Measurements from ENCODE around the gene TSC1. TPM values are rescaled to one million over a fixed set of nuclear protein-coding genes. Genes with fewer than 3 reads are reported as not detected.
"Not testable (repeated sequence)": the region's sequence is repeated elsewhere in the genome, so short reads cannot be mapped to it uniquely, and the experiment has no call there.

The TSC1 gene
- total RNA-seq, 1 donor from 2014 or later, result 16.8 TPM

DNA sequence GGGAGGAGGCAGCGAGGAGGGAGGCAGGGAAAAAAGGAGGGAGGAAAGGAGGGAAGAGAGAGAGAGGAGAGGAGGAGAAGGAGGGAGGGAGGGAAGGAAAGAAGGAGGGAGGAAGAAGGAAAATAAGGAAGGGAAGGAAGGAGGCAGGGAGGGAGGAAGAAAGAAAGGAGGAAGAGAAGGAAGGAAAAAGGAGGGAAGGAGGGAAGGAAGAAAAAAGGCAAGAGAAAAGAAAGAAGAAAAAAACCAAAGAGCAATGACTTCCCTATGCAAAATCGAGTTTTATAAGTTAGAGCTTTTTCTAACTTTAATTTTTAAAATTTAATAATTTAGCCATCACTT lies 33.7 kb upstream of the TSC1 start:
- no peak for ATAC-seq
- DNase-seq (ENCODE audit: low spot score), result no peak

DNA sequence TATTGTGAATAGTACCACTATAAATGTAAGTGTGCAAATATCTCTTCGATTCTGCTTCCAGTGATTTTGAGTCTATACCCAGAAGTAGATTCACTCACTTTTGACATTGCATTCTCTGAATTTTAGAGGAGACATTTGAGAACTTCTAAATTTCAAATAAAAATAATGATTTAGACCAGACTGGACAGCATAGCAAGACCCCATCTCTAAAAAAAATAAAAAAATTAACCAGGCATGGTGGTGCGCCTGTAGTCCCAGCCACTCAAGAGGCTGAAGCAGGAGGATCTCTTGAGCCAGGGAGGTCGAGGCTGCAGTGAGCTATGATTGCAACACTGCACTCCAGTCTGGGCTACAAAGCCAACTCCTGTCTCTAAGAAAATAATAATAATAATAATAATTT lies 32.2 kb upstream of the TSC1 start:
- ATAC-seq (no peak), DNase-seq (ENCODE audit: low spot score) (no peak)

GRCh38 chr9:132975961-132976360 lies 31.5 kb upstream of the TSC1 start:
- ATAC-seq, result no peak
- DNase-seq (ENCODE audit: low spot score), result no peak

GRCh38 chr9:132973713-132974112 lies 29.3 kb upstream of the TSC1 start:
- DNase-seq (ENCODE audit: low spot score) (no peak), ATAC-seq (no peak)

DNA sequence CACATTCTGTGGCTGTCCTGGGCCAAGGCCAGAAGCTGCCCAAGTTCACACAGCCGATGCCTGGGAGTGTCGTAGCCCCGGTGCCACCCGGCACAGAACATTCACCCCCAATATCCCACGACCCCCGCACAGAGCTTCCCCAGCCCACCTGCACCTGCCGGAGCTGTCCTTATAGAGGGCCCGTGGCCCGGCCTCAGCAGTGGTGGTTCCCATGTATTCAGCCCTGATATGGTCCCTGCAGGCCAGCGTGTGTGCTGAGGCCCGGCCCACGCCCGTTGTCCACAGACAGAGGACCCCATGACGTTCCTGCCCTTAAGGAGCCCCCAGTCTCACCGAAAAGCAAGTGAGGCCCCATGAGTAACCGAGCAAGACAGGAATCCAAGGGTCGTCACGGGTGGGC lies 28.8 kb upstream of the TSC1 start:
- no peak for DNase-seq (ENCODE audit: low spot score)
- no peak for ATAC-seq

- DNase-seq (ENCODE audit: low spot score) (no peak), ATAC-seq (no peak)
Measured at GRCh38 chr9:132970324-132971062, 26.1 kb upstream of the TSC1 start.

- ATAC-seq (no peak), DNase-seq (ENCODE audit: low spot score) (no peak)
Measured at GRCh38 chr9:132969783-132970182, 25.4 kb upstream of the TSC1 start.

GRCh38 chr9:132967908-132968307 lies 23.5 kb upstream of the TSC1 start:
- not testable (repeated sequence) for ATAC-seq; DNase-seq (ENCODE audit: low spot score)

DNA sequence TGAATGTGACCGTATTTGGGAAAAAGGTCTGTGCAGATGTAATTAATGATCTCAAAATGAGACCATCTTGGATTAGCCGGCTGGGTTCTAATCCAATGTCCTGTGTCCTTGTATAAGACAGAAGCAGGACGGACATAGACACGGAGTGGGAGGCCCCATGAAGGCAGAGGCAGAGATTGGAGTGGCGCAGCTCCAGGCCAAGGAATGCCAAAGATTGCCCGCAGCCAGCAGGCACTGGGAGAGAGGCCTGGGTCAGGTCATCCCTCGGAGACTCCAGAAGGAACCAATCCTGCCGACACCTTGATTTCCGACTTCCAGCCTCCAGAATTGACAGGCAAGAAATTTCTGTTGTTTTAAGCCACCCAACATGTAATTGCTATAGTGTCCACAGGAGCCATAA lies 21.1 kb upstream of the TSC1 start:
- no peak for ATAC-seq

DNA sequence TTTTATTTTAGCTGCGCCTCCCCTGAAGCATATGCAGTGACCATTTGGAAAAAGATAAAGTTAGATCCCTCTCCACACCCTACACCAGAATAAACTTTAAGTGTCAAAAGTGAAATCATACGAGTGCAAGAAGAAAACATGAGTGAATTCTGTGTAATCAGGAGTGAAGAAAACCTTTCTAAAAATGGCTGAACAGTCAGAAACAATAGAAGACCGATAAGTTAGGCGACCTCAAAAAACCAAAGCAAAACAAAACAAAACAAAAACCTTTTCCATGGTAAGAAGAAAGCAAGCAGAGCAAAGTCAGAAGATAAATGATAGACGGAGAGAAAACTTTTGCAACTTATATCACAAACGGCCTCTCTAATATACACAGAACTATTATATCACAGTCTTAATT lies 16.6 kb upstream of the TSC1 start:
- DNase-seq (ENCODE audit: low spot score), result no peak
- ATAC-seq, result no peak

More for the DNA sequence above, 21.1 kb upstream of the TSC1 start:
- no peak for DNase-seq (ENCODE audit: low spot score)

DNA sequence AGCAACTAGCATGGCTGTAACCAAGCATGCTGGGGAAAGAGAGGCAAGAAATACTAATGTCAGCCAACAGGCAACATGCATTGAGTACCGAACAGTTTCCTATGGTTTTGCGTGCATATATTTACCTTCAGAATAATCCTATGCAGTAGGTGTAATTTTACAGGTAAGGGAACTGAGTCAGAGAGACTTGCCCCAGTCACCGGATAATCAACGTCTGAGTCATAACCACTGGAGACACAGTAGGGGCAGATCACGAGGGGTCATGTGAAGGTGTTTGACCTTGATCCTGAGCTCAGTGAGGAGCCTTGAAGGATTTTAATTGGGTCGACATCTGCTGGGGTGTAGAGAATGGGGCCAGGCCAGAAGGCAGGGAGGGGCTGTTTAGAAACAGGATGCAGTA lies 13.4 kb upstream of the TSC1 start:
- no peak for DNase-seq (ENCODE audit: low spot score)
- no peak for ATAC-seq

DNA sequence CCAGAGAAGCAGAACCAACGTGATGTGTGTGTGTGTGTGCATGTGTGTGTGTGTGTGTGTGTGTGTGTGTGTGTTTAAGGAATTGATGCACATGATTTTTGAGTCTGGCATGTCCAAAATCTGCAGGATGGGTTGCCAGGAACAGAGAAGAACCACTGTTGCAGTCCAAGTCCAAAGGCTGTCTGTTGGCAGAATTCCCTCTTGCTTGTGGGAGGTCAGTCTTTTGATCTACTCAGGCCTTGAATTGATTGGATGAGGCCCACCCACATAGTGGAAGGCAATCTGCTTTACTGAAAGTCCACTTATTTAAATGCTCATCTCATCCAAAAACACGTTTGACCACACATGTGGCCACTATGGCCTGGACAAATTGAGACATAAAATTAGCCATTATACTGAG lies 11.4 kb upstream of the TSC1 start:
- DNase-seq (ENCODE audit: low spot score) (no peak), ATAC-seq (no peak)

GRCh38 chr9:132955123-132955522 lies 10.7 kb upstream of the TSC1 start:
- DNase-seq (ENCODE audit: low spot score) (no peak), ATAC-seq (no peak)

DNA sequence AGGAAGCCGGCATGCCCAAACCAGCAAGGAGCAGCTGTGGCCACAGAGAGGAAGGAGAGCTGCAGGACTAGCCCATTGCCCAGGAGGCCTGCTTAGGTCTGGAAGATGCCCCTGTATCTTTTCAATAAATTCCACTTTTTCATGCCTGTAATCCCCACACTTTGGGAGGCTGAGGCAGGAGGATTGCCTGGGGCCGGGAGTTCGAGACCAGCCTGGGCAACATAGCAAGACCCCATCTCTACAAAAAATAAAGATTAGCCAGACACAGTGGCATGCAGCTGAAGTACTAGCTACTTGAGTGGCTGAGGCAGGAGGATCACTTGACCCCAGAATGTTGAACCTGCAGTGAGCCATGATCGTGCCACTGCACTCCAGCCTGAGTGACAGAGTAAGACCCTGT lies 5.3 kb upstream of the TSC1 start:
- DNase-seq (ENCODE audit: low spot score), result no peak
- no peak for ATAC-seq

GRCh38 chr9:132948482-132949050 lies 4.2 kb upstream of the TSC1 start:
- DNase-seq (ENCODE audit: low spot score) (no peak), ATAC-seq (no peak)

DNA sequence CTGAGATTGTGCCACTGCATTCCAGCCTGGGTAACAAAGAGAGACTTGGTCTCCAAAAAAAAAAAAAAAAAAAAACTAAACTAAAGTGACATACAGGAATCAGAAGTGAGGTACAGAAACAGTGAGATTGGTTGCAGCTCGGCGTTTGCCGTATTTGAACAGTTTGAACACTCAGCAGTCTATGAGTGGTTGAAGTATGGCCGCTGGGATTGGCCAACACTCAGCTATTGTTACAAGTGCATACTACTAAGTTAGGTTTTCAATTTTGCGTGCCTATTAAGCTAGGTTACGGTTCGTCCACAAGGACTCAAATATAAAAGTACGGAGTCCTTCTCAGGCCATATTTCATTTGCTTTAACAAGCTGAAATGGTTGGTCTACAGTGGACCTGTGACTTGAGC lies 3.3 kb upstream of the TSC1 start:
- DNase-seq (ENCODE audit: low spot score) (no peak), ATAC-seq (no peak)

DNA sequence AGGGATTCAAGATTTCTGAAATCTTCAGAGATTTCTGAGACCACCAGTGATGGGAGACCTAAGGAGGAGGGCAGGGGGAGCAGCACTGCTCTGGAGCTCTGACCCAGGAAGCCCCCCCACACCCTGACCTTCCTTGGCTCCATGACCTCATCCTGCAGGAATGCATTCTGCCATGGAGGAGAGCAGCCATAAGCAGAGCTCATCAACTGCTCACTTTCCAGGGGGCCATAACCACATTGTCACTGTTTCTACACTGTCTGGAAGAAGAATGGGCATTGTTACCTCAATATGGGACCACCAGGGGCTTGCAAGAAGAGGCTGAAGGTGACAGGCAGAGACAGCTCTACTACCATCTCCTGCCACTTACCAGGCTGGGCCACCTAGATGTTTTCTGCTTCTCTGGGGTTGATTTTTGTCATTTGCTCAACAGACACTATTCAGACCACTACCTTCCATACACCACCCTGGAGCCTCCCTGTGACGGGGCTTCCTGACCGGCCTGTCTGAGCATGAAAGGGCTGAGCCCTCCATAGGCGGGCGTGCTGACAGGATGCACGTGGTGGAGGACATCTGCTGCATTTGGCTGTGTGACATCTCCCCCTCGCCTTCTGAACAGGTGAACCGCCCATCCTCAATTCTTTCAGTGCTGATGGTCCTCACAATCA lies 2.3 kb upstream of the TSC1 start:
- DNase-seq (ENCODE audit: low spot score) (no peak), ATAC-seq (no peak)

GRCh38 chr9:132946211-132946610 lies 1.8 kb upstream of the TSC1 start:
- ATAC-seq (no peak), DNase-seq (ENCODE audit: low spot score) (no peak)

DNA sequence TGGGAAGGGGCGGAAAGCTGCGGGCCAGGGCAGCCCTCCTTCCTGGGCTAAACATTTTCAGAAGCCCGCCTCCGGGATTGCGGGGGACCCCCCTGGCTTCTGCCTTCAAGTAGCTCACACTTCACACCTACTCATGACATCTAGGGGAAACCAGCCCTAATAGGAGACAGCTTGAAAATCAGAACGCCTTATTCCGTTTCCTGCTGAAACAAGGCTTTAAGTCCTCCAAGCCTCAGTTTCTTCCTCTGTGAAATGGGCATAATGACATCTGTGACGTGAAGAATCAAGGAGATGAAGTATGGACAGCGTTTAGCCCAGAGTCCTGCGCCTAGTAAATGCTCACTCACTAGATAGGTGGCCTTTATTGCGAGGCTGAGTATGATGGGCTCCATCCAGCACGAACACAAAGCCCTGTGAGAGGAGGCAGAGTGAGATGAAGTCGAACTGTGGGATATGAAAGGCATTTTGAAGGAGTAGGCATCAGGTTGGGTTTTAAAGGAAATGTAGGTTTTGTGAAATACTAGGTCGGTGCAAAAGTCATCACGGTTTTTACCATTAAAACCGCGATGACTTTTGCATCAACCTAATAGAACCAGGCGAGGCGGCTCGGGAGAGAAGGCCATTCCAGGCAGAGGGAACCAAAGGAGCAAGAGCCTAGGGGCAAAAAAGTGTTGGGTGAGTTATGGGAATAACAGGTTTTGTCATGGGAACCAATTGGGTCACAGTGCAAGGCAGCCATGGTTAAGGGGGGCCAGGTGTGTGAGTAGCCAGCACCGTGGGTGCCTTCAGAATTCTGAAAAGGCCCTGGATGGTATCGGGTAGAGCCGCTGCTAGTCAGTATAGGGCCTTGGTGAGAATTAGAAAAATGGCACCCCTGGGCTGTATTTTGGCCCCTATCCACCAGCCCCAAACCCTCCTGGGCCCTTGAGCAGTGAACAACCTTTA lies 1.0 kb upstream of the TSC1 start:
- ATAC-seq (no peak), DNase-seq (ENCODE audit: low spot score) (no peak)

GRCh38 chr9:132943651-132944293 lies 644 bp downstream of the TSC1 start:
- ATAC-seq (no peak), DNase-seq (ENCODE audit: low spot score) (no peak)

All from left lobe of liver (tissue), 2 donors.